Thyroid gland (tissue), 4 donors: Measurements from ENCODE around the gene TMEM164. TPM values are rescaled to one million over a fixed set of nuclear protein-coding genes. Genes with fewer than 3 reads are reported as not detected.
"Not testable (repeated sequence)": the region's sequence is repeated elsewhere in the genome, so short reads cannot be mapped to it uniquely, and the experiment has no call there.

ENCODE experiments used
- DNase-seq, 2 donors: peaks; one replicate each; pipeline ENCODE4 v3.0.0-alpha.2; 2019
- H3K27ac ChIP-seq, 3 donors: fragments of 200-600 bp; sonication (generic); 1 replicate in 2 of 3; 2 replicates in 1 of 3; pipeline ENCODE4 v1.5.1; 2016 to 2019; ENCODE audit warnings: mild to moderate bottlenecking in 1 of 3, moderate library complexity in 1 of 3
- H3K27me3 ChIP-seq: fragments of 200-600 bp; sonication (generic); one replicate; pipeline ENCODE4 v1.5.1; 2019
- H3K36me3 ChIP-seq, 2 donors: fragments of 200-600 bp; sonication (generic); one replicate each; pipeline ENCODE4 v1.5.1; 2016 to 2019
- H3K4me1 ChIP-seq, 2 donors: fragments of 200-600 bp; sonication (generic); one replicate each; pipeline ENCODE4 v1.5.1; 2017 to 2019
- H3K4me3 ChIP-seq, 3 donors: fragments of 200-600 bp; sonication (generic); replicated peaks in 1 of 3; 1 replicate in 2 of 3; 2 replicates in 1 of 3; pipeline ENCODE4 v1.5.1; 2016; ENCODE audit warnings: mild to moderate bottlenecking in 1 of 3
- H3K9me3 ChIP-seq: fragments of 200-600 bp; sonication (generic); one replicate; pipeline ENCODE4 v1.5.1; 2017
- POLR2A ChIP-seq, 2 donors: fragments of 450-650 bp; IDR thresholded peaks; one replicate each; pipeline ENCODE4 v1.6.1; 2017; ENCODE audit warnings: antibody characterized with exemption in 2 of 2, mild to moderate bottlenecking in 2 of 2, moderate library complexity in 1 of 2
- WGBS, 2 donors: methylation state at CpG; one replicate each; pipeline ENCODE4 v1.1.5; 2017; 5-methylcytosine and 5-hydroxymethylcytosine counted together
- intact Hi-C: fragments of 100-400 bp; cut with DNase I; formaldehyde crosslinking; loops from one replicate; pipeline ENCODE4 v1.15.1; 2023
- total RNA-seq, 4 donors: library from RNA; depleted of rRNA; stranded (reverse); fragments of >200 nt; gene quantifications; one replicate each; pipeline ENCODE4 v1.2.3, GENCODE V29; 2016
- TF ChIP-seq, protein P1 (sequence below), 6 experiments: fragments of 200-600 bp in 3 of 6; fragments of 450-650 bp in 3 of 6; sonication (generic) in 3 of 6; IDR thresholded peaks; one replicate each; pipeline ENCODE4 v1.5.1; 2016 to 2019; ENCODE audit warnings: antibody characterized with exemption in 6 of 6, mild to moderate bottlenecking in 2 of 6, inconsistent platforms in 1 of 6, moderate library complexity in 1 of 6

The TMEM164 gene
- total RNA-seq, 4 donors from 2014 or later = 28.8 to 40.0 (median 33.8) TPM

DNA sequence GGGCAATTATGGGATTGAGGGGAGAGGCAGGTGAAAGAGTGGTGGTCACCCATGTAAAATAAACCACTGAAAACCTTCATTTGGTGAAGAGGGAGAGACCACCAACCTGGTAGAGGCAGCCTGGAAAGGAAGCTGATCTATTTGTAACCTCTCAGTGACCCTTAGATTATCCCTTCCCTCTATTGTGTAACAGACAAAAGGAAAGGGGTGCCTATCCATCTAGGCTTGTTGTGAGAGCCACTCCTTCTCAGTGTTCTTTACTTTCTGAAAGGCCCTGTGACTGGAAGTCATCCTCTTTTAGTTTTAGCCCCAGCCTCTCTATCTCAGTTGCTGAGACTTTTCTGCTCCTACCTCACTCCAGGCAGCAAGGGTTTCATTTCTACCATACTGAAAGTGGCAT, 142.4 kb downstream of the TMEM164 start:
- intact Hi-C loops = loop anchor here (10.0 kb wide), 1 partner anchor 231 kb away; no protein-coding TSS in a partner anchor
- H3K4me3 ChIP-seq = no peak overlapping the region
- no peak for DNase-seq
- H3K27ac ChIP-seq = no peak overlapping the region
- TF ChIP-seq, protein P1, sequence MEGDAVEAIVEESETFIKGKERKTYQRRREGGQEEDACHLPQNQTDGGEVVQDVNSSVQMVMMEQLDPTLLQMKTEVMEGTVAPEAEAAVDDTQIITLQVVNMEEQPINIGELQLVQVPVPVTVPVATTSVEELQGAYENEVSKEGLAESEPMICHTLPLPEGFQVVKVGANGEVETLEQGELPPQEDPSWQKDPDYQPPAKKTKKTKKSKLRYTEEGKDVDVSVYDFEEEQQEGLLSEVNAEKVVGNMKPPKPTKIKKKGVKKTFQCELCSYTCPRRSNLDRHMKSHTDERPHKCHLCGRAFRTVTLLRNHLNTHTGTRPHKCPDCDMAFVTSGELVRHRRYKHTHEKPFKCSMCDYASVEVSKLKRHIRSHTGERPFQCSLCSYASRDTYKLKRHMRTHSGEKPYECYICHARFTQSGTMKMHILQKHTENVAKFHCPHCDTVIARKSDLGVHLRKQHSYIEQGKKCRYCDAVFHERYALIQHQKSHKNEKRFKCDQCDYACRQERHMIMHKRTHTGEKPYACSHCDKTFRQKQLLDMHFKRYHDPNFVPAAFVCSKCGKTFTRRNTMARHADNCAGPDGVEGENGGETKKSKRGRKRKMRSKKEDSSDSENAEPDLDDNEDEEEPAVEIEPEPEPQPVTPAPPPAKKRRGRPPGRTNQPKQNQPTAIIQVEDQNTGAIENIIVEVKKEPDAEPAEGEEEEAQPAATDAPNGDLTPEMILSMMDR (IDR thresholded peaks at IDR 0.05) = no peak
- TF ChIP-seq POLR2A (IDR thresholded peaks at IDR 0.05) = no peak
- H3K9me3 ChIP-seq = no peaks in the 10 kb centered on the region
- no peaks in the 10 kb centered on the region for H3K27me3 ChIP-seq
- no peaks in the 10 kb centered on the region for H3K4me1 ChIP-seq
- H3K36me3 ChIP-seq = no peaks in the 10 kb centered on the region

DNA sequence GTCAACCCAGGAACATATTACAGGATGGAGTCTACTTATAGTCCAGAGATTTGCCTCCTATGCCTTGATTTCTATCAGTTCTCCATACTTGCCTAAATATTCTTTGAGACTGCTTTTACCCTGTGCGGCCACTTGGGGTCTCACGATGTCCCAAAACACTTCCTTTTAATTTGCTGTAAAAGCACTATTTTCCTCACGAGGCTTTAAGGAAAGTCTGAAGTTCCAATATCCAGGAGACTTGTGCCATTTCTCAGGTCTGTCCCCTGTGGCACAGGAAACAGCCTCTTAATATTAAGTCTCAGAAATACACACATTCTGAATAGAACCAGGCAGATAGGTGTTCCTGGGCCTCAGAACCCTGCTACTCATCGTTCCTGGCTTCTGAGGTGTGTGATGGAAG, 142.9 kb downstream of the TMEM164 start:
- DNase-seq = peak; percentile 16 to 21
- intact Hi-C loops = loop anchor here (10.0 kb wide), 1 partner anchor 231 kb away; no protein-coding TSS in a partner anchor
- no peak overlapping the region for H3K4me3 ChIP-seq
- no peaks in the 10 kb centered on the region for H3K27me3 ChIP-seq
- no peaks in the 10 kb centered on the region for H3K4me1 ChIP-seq
- H3K36me3 ChIP-seq = no peaks in the 10 kb centered on the region
- no peaks in the 10 kb centered on the region for H3K9me3 ChIP-seq
- no peak overlapping the region for H3K27ac ChIP-seq
- WGBS, 2 donors = 32 to 39% methylated on average over 3 to 4 of the region's 4 CpGs
- TF ChIP-seq, protein P1 (IDR thresholded peaks at IDR 0.05) = peak in 5 of 6 experiments; percentile 28 to 52 (median 42)
- TF ChIP-seq POLR2A (IDR thresholded peaks at IDR 0.05) = no peak

DNA sequence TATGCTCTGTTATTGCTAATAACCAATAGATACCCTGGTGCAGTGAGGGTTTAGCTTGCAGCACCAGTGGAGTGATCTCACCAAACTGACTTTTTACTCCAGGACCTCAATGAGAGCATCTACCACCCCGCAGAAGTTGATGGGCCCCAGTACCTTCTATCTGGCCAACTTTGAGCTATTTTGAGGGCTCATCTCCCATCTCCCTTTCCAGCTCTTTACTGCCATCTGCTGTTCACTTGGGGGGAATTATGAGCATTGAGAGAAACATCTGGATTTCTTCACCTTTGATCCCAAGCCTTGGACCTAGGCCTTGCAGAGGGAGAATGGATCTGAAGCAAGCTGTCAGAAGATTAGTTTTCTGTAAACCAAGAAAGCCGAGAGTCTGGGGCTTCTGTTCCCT, 143.6 kb downstream of the TMEM164 start:
- TF ChIP-seq POLR2A (IDR thresholded peaks at IDR 0.05) = no peak
- TF ChIP-seq, protein P1 (IDR thresholded peaks at IDR 0.05) = peak in 5 of 6 experiments; percentile 20 to 58 (median 53)
- 63 to 67% methylated on average over 1 to 2 of the region's 2 CpGs for WGBS, 2 donors
- Histone ChIP-seq H3K27ac (no peak overlapping the region), H3K36me3 (no peaks in the 10 kb centered on the region), H3K9me3 (no peaks in the 10 kb centered on the region), H3K27me3 (no peaks in the 10 kb centered on the region), H3K4me1 (no peaks in the 10 kb centered on the region), H3K4me3 (no peak overlapping the region)
- intact Hi-C loops = loop anchor here (10.0 kb wide), 1 partner anchor 232 kb away; no protein-coding TSS in a partner anchor
- DNase-seq = peak in 1 of 2 donors; percentile 13

DNA sequence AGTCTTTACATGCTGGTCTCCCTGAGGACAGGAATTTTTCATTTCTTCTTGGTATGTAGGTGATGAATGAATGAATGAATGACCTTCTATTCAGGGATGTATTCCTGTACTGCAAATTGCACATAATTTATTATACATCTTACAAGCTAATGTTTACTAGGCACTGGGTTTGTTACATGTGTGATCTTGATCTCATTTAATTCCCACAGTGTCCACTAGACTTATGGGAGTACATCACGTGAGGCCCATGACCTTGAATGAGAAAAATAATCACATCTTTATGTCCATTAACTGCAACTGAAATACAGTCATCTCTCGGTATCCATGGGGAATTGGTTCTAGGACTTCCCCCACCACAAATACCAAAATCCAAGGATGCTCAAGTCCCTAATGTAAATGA, 150.3 kb downstream of the TMEM164 start:
- Histone ChIP-seq H3K36me3 (no peaks in the 10 kb centered on the region), H3K27ac (no peak overlapping the region), H3K4me3 (no peak overlapping the region), H3K9me3 (no peaks in the 10 kb centered on the region), H3K4me1 (no peaks in the 10 kb centered on the region), H3K27me3 (no peaks in the 10 kb centered on the region)
- intact Hi-C loops = no loop called here
- TF ChIP-seq, protein P1 (IDR thresholded peaks at IDR 0.05) = no peak
- TF ChIP-seq POLR2A (IDR thresholded peaks at IDR 0.05) = no peak
- no peak for DNase-seq
- 93 to 100% methylated on average over 2 of the region's 2 CpGs for WGBS, 2 donors

DNA sequence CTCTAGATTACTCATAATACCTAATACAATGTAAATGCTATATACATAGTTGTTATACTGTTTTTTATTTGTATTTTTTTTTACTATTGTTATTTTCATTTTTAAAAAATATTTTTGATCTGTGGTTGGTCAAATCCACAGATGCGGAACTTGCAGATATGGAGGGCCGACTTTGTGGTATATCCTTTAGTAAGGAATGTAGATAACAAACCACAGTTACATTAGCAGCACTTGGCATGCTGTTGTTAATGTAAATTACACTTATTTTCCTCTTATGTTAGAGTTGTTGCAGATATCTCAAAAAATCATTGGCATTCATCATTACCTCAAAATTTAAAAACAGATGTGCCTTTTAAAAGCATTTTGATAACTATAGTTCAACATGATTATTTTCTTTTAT, 151.0 kb downstream of the TMEM164 start:
- intact Hi-C loops = no loop called here
- no peak overlapping the region for H3K4me3 ChIP-seq
- H3K27ac ChIP-seq = no peak overlapping the region
- DNase-seq = no peak
- H3K36me3 ChIP-seq = no peaks in the 10 kb centered on the region
- no peaks in the 10 kb centered on the region for H3K4me1 ChIP-seq
- no peaks in the 10 kb centered on the region for H3K9me3 ChIP-seq
- TF ChIP-seq POLR2A (IDR thresholded peaks at IDR 0.05) = no peak
- TF ChIP-seq, protein P1 (IDR thresholded peaks at IDR 0.05) = no peak
- 98% methylated on average over 2 of the region's 2 CpGs for WGBS, 2 donors
- no peaks in the 10 kb centered on the region for H3K27me3 ChIP-seq

DNA sequence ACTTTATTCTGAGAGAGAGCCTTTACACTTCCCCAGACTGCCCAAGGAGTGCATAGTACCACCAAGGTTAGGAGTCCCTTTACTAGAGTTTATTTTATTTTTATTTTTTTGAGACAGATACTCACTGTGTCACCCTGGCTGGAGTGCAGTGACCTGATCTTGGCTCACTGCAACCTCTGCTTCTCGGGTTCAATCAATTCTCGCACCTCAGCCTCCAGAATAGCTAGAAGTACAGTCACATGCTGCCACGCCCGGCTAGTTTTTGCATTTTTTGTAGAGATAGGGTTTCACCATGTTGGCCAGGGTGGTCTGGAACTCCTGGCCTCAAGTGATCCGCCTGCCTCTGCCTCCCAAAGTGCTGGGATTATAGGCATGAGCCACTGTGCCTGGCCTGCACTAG, 151.4 kb downstream of the TMEM164 start:
- H3K27ac ChIP-seq, H3K4me1 ChIP-seq, DNase-seq, H3K9me3 ChIP-seq, H3K4me3 ChIP-seq, intact Hi-C loops, H3K36me3 ChIP-seq, H3K27me3 ChIP-seq: not testable (repeated sequence)
- 87 to 94% methylated on average over 5 of the region's 5 CpGs for WGBS, 2 donors
